ENCODE measurements around the gene CDK18. TPM values are rescaled to one million over a fixed set of nuclear protein-coding genes. Genes with fewer than 3 reads are reported as not detected.

The CDK18 gene
- total and polyA plus RNA-seq, 4 donors = 2.4 to 3.7 (median 3.1) TPM

DNA sequence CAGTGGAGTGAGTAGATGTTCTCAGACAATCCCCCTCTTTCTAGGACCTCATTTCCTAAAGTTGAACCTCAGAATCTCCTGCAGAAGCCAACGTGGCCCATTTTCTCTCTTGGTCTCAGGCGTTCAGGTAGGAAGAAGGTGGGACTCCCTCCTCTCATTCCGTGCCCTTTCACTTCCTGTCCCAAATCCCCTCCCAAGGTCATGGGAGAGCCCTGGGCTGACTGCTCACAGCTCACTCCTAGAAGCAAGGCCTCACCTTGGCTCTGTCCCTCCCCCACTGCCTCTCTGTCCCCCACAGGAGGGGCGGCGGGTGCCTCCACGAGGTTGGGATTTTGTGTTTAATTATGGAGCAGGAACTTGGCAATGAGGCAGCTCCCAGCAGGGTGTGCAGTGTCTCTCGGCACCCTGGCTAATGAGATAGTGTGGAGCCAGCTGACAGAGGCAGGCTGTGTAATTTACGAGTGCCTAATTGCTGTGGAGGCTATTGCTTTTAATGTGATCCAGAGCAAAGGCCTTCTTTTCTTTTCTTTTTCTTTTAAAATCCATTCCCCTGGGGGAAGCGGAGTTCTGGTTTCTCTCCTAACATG is 9.1 kb upstream of the CDK18 start:
- Histone ChIP-seq H3K36me3 (ENCODE audit: control insufficient read depth in 4 of 4, insufficient read depth in 3 of 4, low read depth in 1 of 4, low read length in 3 of 4) (no peaks in the 10 kb centered on the region), H3K27me3 (ENCODE audit: control insufficient read depth in 4 of 4, insufficient read depth in 4 of 4, low read length in 3 of 4) (peaks cover 0 to 2% (median 0%) of the 10 kb centered on the region in 4 donors), H3K9ac (ENCODE audit: low read depth in 1 of 2, low read length in 2 of 2) (no peak overlapping the region), H3K4me1 (ENCODE audit: control insufficient read depth in 4 of 4, insufficient read depth in 4 of 4, low read length in 3 of 4) (peaks cover 0 to 20% (median 20%) of the 10 kb centered on the region in 4 donors), H3K4me3 (ENCODE audit: low read depth in 1 of 3, low read length in 3 of 3) (no peak overlapping the region), H3K9me3 (ENCODE audit: control insufficient read depth in 4 of 4, low read length in 3 of 4) (no peaks in the 10 kb centered on the region), H3K27ac (ENCODE audit: low read depth in 1 of 2, low read length in 2 of 2) (no peak overlapping the region)
- WGBS = 72% methylated on average over 9 of the region's 9 CpGs
- TF ChIP-seq SP1 (IDR thresholded peaks at IDR 0.05) (no peak), TAF1 (conservative IDR thresholded peaks at IDR 0.05) (no peak), FOXA2 (IDR thresholded peaks at IDR 0.05) (no peak), HNF4A (conservative IDR thresholded peaks at IDR 0.05) (no peak), RXRA (IDR thresholded peaks at IDR 0.05) (no peak), JUND (IDR thresholded peaks at IDR 0.05) (no peak)
- TF ChIP-seq, protein P1, sequence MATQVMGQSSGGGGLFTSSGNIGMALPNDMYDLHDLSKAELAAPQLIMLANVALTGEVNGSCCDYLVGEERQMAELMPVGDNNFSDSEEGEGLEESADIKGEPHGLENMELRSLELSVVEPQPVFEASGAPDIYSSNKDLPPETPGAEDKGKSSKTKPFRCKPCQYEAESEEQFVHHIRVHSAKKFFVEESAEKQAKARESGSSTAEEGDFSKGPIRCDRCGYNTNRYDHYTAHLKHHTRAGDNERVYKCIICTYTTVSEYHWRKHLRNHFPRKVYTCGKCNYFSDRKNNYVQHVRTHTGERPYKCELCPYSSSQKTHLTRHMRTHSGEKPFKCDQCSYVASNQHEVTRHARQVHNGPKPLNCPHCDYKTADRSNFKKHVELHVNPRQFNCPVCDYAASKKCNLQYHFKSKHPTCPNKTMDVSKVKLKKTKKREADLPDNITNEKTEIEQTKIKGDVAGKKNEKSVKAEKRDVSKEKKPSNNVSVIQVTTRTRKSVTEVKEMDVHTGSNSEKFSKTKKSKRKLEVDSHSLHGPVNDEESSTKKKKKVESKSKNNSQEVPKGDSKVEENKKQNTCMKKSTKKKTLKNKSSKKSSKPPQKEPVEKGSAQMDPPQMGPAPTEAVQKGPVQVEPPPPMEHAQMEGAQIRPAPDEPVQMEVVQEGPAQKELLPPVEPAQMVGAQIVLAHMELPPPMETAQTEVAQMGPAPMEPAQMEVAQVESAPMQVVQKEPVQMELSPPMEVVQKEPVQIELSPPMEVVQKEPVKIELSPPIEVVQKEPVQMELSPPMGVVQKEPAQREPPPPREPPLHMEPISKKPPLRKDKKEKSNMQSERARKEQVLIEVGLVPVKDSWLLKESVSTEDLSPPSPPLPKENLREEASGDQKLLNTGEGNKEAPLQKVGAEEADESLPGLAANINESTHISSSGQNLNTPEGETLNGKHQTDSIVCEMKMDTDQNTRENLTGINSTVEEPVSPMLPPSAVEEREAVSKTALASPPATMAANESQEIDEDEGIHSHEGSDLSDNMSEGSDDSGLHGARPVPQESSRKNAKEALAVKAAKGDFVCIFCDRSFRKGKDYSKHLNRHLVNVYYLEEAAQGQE (IDR thresholded peaks at IDR 0.05) = no peak
- TF ChIP-seq, protein P2, sequence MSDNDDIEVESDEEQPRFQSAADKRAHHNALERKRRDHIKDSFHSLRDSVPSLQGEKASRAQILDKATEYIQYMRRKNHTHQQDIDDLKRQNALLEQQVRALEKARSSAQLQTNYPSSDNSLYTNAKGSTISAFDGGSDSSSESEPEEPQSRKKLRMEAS (IDR thresholded peaks at IDR 0.05) = no peak
- TF ChIP-seq, protein P3, sequence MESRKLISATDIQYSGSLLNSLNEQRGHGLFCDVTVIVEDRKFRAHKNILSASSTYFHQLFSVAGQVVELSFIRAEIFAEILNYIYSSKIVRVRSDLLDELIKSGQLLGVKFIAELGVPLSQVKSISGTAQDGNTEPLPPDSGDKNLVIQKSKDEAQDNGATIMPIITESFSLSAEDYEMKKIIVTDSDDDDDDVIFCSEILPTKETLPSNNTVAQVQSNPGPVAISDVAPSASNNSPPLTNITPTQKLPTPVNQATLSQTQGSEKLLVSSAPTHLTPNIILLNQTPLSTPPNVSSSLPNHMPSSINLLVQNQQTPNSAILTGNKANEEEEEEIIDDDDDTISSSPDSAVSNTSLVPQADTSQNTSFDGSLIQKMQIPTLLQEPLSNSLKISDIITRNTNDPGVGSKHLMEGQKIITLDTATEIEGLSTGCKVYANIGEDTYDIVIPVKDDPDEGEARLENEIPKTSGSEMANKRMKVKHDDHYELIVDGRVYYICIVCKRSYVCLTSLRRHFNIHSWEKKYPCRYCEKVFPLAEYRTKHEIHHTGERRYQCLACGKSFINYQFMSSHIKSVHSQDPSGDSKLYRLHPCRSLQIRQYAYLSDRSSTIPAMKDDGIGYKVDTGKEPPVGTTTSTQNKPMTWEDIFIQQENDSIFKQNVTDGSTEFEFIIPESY (IDR thresholded peaks at IDR 0.05) = no peak
- DNase-seq (ENCODE audit: low spot score) = no peak

DNA sequence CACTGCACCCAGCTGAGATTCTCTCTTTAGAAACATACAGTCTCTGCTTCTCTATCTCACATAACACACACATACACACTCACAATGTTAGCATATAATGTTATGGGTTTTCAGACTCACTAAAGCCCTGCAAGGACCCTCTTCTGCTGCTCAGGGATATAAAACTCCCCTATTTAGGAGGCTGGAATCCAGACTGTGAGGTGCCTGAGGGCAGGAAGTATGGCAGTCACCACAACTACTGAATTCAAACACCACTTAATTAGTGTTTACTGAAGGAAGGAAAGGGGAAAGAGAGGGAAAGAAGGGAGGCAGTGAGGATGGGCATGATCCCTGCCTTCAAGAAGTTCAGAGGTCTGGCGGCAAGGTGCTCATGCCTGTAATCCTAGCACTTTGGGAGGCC is 7.8 kb upstream of the CDK18 start:
- Histone ChIP-seq H3K9ac (ENCODE audit: low read depth in 1 of 2, low read length in 2 of 2) (no peak overlapping the region), H3K27me3 (ENCODE audit: control insufficient read depth in 4 of 4, insufficient read depth in 4 of 4, low read length in 3 of 4) (peaks cover 0 to under 1% (median 0%) of the 10 kb centered on the region in 4 donors), H3K27ac (ENCODE audit: low read depth in 1 of 2, low read length in 2 of 2) (no peak overlapping the region), H3K4me1 (ENCODE audit: control insufficient read depth in 4 of 4, insufficient read depth in 4 of 4, low read length in 3 of 4) (peaks cover 0 to 22% (median 19%) of the 10 kb centered on the region in 4 donors), H3K9me3 (ENCODE audit: control insufficient read depth in 4 of 4, low read length in 3 of 4) (no peaks in the 10 kb centered on the region), H3K36me3 (ENCODE audit: control insufficient read depth in 4 of 4, insufficient read depth in 3 of 4, low read depth in 1 of 4, low read length in 3 of 4) (no peaks in the 10 kb centered on the region), H3K4me3 (ENCODE audit: low read depth in 1 of 3, low read length in 3 of 3) (no peak overlapping the region)
- DNase-seq (ENCODE audit: low spot score) = no peak
- 100% methylated on average over 1 of the region's 1 CpG for WGBS
- TF ChIP-seq TAF1 (conservative IDR thresholded peaks at IDR 0.05) = no peak
- no peak for TF ChIP-seq NR2F2 (IDR thresholded peaks at IDR 0.05)
- TF ChIP-seq JUND (IDR thresholded peaks at IDR 0.05) = no peak

DNA sequence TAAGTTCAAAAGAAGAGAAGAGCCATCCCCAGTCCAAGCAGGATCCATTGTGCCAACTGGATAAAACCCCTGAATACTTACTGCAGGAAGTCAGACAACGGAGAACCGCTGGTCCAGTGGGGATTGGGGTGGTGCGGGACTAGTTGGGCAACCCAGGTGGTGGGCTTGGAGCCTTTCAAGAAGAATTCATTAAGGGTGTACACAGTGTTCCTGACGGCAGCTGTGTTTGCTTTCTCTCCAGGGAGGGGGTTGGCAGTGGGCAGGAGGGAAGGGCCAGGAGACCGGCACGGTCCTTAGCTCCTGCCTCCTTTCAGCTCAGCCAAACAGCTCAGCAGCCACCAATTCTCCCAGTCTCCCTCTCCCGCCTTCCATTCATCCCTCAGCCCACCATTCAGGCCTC is 7.1 kb upstream of the CDK18 start:
- no peak for DNase-seq (ENCODE audit: low spot score)
- WGBS = 88% methylated on average over 7 of the region's 7 CpGs
- Histone ChIP-seq H3K9ac (ENCODE audit: low read depth in 1 of 2, low read length in 2 of 2) (no peak overlapping the region), H3K9me3 (ENCODE audit: control insufficient read depth in 4 of 4, low read length in 3 of 4) (no peaks in the 10 kb centered on the region), H3K4me3 (ENCODE audit: low read depth in 1 of 3, low read length in 3 of 3) (no peak overlapping the region), H3K27me3 (ENCODE audit: control insufficient read depth in 4 of 4, insufficient read depth in 4 of 4, low read length in 3 of 4) (no peaks in the 10 kb centered on the region), H3K36me3 (ENCODE audit: control insufficient read depth in 4 of 4, insufficient read depth in 3 of 4, low read depth in 1 of 4, low read length in 3 of 4) (no peaks in the 10 kb centered on the region), H3K4me1 (ENCODE audit: control insufficient read depth in 4 of 4, insufficient read depth in 4 of 4, low read length in 3 of 4) (peaks cover 0 to 16% (median 12%) of the 10 kb centered on the region in 4 donors), H3K27ac (ENCODE audit: low read depth in 1 of 2, low read length in 2 of 2) (no peak overlapping the region)
- TF ChIP-seq, protein P1 (IDR thresholded peaks at IDR 0.05) = no peak
- TF ChIP-seq FOXA1 (IDR thresholded peaks at IDR 0.05) = no peak
- no peak for TF ChIP-seq SP1 (IDR thresholded peaks at IDR 0.05)
- no peak for TF ChIP-seq EGR1 (IDR thresholded peaks at IDR 0.05; ENCODE audit: low read depth in 2 of 2)
- no peak for TF ChIP-seq HNF4A (conservative IDR thresholded peaks at IDR 0.05)
- TF ChIP-seq, protein P2 (IDR thresholded peaks at IDR 0.05) = no peak
- TF ChIP-seq, protein P4, sequence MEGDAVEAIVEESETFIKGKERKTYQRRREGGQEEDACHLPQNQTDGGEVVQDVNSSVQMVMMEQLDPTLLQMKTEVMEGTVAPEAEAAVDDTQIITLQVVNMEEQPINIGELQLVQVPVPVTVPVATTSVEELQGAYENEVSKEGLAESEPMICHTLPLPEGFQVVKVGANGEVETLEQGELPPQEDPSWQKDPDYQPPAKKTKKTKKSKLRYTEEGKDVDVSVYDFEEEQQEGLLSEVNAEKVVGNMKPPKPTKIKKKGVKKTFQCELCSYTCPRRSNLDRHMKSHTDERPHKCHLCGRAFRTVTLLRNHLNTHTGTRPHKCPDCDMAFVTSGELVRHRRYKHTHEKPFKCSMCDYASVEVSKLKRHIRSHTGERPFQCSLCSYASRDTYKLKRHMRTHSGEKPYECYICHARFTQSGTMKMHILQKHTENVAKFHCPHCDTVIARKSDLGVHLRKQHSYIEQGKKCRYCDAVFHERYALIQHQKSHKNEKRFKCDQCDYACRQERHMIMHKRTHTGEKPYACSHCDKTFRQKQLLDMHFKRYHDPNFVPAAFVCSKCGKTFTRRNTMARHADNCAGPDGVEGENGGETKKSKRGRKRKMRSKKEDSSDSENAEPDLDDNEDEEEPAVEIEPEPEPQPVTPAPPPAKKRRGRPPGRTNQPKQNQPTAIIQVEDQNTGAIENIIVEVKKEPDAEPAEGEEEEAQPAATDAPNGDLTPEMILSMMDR (IDR thresholded peaks at IDR 0.05; ENCODE audit: low read depth, low read length, missing input control) = no peak
- no peak for TF ChIP-seq YY1 (IDR thresholded peaks at IDR 0.05)
